Stimulated activated CD8-positive, alpha-beta memory T cell treated with anti-CD3 and anti-CD28 coated beads, Interleukin-12 subunit alpha, Interleukin-12 subunit beta, amount 100 ng/mL, for 1 hour (primary cell): ENCODE data around the gene MAP4K1.
"Not testable (repeated sequence)": the region's sequence is repeated elsewhere in the genome, so short reads cannot be mapped to it uniquely, and the experiment has no call there.

Experiments
- DNase-seq: peaks from one replicate; pipeline ENCODE4 v3.0.0-alpha.2; 2020; ENCODE audit warnings: low read depth

MAP4K1 gene

GRCh38 chr19:38619361-38620174 is 1.8 kb upstream of the MAP4K1 start:
- no peak for DNase-seq

- DNase-seq, result peak; percentile 98
Measured at GRCh38 chr19:38618590-38619360, 1.0 kb upstream of the MAP4K1 start, which contains the start of gene EIF3K. Gene EIF3K, plus strand, starts transcription at chr19:38619188. Its CDS starts 81 bp downstream, at chr19:38619269.

- no peak for DNase-seq
Measured at GRCh38 chr19:38617283-38617763, 430 bp downstream of the MAP4K1 start.

- DNase-seq, result no peak
Measured at GRCh38 chr19:38616265-38616664, 1.5 kb downstream of the MAP4K1 start.

- no peak for DNase-seq
Measured at GRCh38 chr19:38615007-38615581, 2.7 kb downstream of the MAP4K1 start.

- DNase-seq, result no peak
Measured at GRCh38 chr19:38614289-38614688, 3.5 kb downstream of the MAP4K1 start.

- no peak for DNase-seq
Measured at GRCh38 chr19:38606131-38606530, 11.6 kb downstream of the MAP4K1 start.

GRCh38 chr19:38602856-38603255 is 14.9 kb downstream of the MAP4K1 start:
- not testable (repeated sequence) for DNase-seq

- DNase-seq, result no peak
Measured at GRCh38 chr19:38599722-38600121, 18.0 kb downstream of the MAP4K1 start.

GRCh38 chr19:38597075-38597474 is 20.7 kb downstream of the MAP4K1 start:
- DNase-seq, result no peak

GRCh38 chr19:38596057-38596981 is 21.4 kb downstream of the MAP4K1 start:
- no peak for DNase-seq

GRCh38 chr19:38592940-38593339 is 24.8 kb downstream of the MAP4K1 start:
- DNase-seq, result no peak

GRCh38 chr19:38588041-38588440 is 29.7 kb downstream of the MAP4K1 start:
- no peak for DNase-seq

- DNase-seq, result no peak
Measured at GRCh38 chr19:38587562-38587961, 30.2 kb downstream of the MAP4K1 start.

- no peak for DNase-seq
Measured at GRCh38 chr19:38583985-38584305, 33.8 kb downstream of the MAP4K1 start.

GRCh38 chr19:38583219-38583984 is 34.4 kb downstream of the MAP4K1 start:
- DNase-seq, result no peak

GRCh38 chr19:38580080-38580479 is 37.7 kb downstream of the MAP4K1 start:
- DNase-seq, result no peak

GRCh38 chr19:38579304-38579703 is 38.4 kb downstream of the MAP4K1 start:
- DNase-seq, result not testable (repeated sequence)

GRCh38 chr19:38577826-38578225 is 39.9 kb downstream of the MAP4K1 start:
- DNase-seq, result no peak

GRCh38 chr19:38571682-38572081 is 46.1 kb downstream of the MAP4K1 start:
- DNase-seq, result no peak
